Astrocyte (in vitro differentiated cells and primary cell): ENCODE measurements around the gene AZU1.

Experiments
- CTCF ChIP-seq: IDR thresholded peaks from 2 replicates; pipeline ENCODE4 v1.5.1; 2011; ENCODE audit warnings: low read depth, mild to moderate bottlenecking, inconsistent platforms, low read length, moderate library complexity; ENCODE audit not compliant: insufficient read depth
- EZH2 ChIP-seq: IDR thresholded peaks from 2 replicates; pipeline ENCODE4 v1.6.1; 2012; ENCODE audit warnings: mild to moderate bottlenecking, low read length, inconsistent platforms; ENCODE audit not compliant: insufficient read depth

GRCh38 chr19:788686-788982 lies 39.0 kb upstream of the AZU1 start:
- no peak for TF ChIP-seq CTCF
- TF ChIP-seq EZH2, result no peak
